ENCODE data around the gene NPC2.

GRCh38 chr14:74462993-74463392, 30.1 kb downstream of the NPC2 start:
- TF ChIP-seq POLR2A (IDR thresholded peaks at IDR 0.05; ENCODE audit: low read depth, low read length) (no peak), POLR2AphosphoS5 (IDR thresholded peaks at IDR 0.05; ENCODE audit: insufficient read depth, low read depth, low read length) (no peak)
- TF ChIP-seq, protein P1, sequence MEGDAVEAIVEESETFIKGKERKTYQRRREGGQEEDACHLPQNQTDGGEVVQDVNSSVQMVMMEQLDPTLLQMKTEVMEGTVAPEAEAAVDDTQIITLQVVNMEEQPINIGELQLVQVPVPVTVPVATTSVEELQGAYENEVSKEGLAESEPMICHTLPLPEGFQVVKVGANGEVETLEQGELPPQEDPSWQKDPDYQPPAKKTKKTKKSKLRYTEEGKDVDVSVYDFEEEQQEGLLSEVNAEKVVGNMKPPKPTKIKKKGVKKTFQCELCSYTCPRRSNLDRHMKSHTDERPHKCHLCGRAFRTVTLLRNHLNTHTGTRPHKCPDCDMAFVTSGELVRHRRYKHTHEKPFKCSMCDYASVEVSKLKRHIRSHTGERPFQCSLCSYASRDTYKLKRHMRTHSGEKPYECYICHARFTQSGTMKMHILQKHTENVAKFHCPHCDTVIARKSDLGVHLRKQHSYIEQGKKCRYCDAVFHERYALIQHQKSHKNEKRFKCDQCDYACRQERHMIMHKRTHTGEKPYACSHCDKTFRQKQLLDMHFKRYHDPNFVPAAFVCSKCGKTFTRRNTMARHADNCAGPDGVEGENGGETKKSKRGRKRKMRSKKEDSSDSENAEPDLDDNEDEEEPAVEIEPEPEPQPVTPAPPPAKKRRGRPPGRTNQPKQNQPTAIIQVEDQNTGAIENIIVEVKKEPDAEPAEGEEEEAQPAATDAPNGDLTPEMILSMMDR (IDR thresholded peaks at IDR 0.05; ENCODE audit: extremely low read depth in 1 of 2, insufficient read depth in 1 of 2, low read depth in 1 of 2, low read length in 2 of 2) = no peak
- TF ChIP-seq, protein P2, sequence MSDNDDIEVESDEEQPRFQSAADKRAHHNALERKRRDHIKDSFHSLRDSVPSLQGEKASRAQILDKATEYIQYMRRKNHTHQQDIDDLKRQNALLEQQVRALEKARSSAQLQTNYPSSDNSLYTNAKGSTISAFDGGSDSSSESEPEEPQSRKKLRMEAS (IDR thresholded peaks at IDR 0.05; ENCODE audit: insufficient read depth, insufficient read length) = no peak
